DOHH2 (cell line): ENCODE results near the gene NAA38.

ENCODE experiments used
- H3F3A ChIP-seq: fragments of 200-600 bp; sonication (generic), shearing (Covaris generic); 2 replicates; pipeline ENCODE4 v1.6.0; 2016; ENCODE audit warnings: antibody characterized with exemption, mild to moderate bottlenecking; ENCODE audit not compliant: control insufficient read depth, insufficient read depth
- H3K27ac ChIP-seq: fragments of 200-600 bp; sonication (generic); 2 replicates; pipeline ENCODE4 v1.5.1; 2014; ENCODE audit warnings: low read depth, mild to moderate bottlenecking, low read length, moderate library complexity
- H3K27me3 ChIP-seq: fragments of 200-600 bp; sonication (generic); 2 replicates; pipeline ENCODE4 v1.6.1; 2014; ENCODE audit warnings: mild to moderate bottlenecking, low read length, mixed read lengths; ENCODE audit not compliant: control insufficient read depth
- H3K36me3 ChIP-seq: fragments of 200-600 bp; sonication (generic); 2 replicates; pipeline ENCODE4 v1.6.1; 2014; ENCODE audit warnings: mild to moderate bottlenecking, low read length, moderate library complexity, mixed read lengths; ENCODE audit not compliant: control insufficient read depth
- H3K4me1 ChIP-seq: fragments of 200-600 bp; sonication (generic); 2 replicates; pipeline ENCODE4 v1.6.1; 2014; ENCODE audit warnings: mild to moderate bottlenecking, low read length, mixed read lengths; ENCODE audit not compliant: control insufficient read depth
- H3K4me2 ChIP-seq: fragments of 200-600 bp; sonication (generic); 2 replicates; pipeline ENCODE4 v1.6.0; 2014; ENCODE audit warnings: mild to moderate bottlenecking, low read length, moderate library complexity
- H3K4me3 ChIP-seq: fragments of 200-600 bp; sonication (generic); 2 replicates; pipeline ENCODE4 v1.5.1; 2014; ENCODE audit warnings: mild to moderate bottlenecking, low read length, mixed read lengths
- H3K79me2 ChIP-seq: fragments of 200-600 bp; sonication (generic); 2 replicates; pipeline ENCODE4 v1.6.1; 2014; ENCODE audit warnings: mild to moderate bottlenecking, low read length, mixed read lengths; ENCODE audit not compliant: control insufficient read depth
- H3K9me2 ChIP-seq: fragments of 200-600 bp; sonication (generic); replicated peaks from 2 replicates; pipeline ENCODE4 v1.6.1; 2014; ENCODE audit warnings: mild to moderate bottlenecking, low read length, mixed read lengths; ENCODE audit not compliant: control insufficient read depth
- H3K9me3 ChIP-seq: fragments of 200-600 bp; sonication (generic); 2 replicates; pipeline ENCODE4 v1.6.1; 2014; ENCODE audit warnings: antibody characterized with exemption, low read length, mixed read lengths; ENCODE audit not compliant: control insufficient read depth, insufficient read depth
- H4K20me1 ChIP-seq: fragments of 200-600 bp; sonication (generic); 2 replicates; pipeline ENCODE4 v1.6.0; 2014; ENCODE audit warnings: low read depth, mild to moderate bottlenecking, antibody characterized with exemption, low read length, moderate library complexity; ENCODE audit not compliant: control insufficient read depth, insufficient read depth
- EZH2phosphoT487 ChIP-seq: fragments of 200-600 bp; sonication (generic); IDR thresholded peaks from 2 replicates; pipeline ENCODE4 v1.6.1; 2017; ENCODE audit warnings: borderline replicate concordance, mild to moderate bottlenecking, antibody characterized with exemption, low read length, moderate library complexity, mixed read lengths
- TF ChIP-seq, protein P1 (sequence below): fragments of 200-600 bp; sonication (generic); IDR thresholded peaks from one replicate; pipeline ENCODE4 v1.5.1; 2014; ENCODE audit warnings: antibody characterized with exemption, mild to moderate bottlenecking, low read depth, low read length; ENCODE audit not compliant: poor library complexity, severe bottlenecking

The NAA38 gene

DNA sequence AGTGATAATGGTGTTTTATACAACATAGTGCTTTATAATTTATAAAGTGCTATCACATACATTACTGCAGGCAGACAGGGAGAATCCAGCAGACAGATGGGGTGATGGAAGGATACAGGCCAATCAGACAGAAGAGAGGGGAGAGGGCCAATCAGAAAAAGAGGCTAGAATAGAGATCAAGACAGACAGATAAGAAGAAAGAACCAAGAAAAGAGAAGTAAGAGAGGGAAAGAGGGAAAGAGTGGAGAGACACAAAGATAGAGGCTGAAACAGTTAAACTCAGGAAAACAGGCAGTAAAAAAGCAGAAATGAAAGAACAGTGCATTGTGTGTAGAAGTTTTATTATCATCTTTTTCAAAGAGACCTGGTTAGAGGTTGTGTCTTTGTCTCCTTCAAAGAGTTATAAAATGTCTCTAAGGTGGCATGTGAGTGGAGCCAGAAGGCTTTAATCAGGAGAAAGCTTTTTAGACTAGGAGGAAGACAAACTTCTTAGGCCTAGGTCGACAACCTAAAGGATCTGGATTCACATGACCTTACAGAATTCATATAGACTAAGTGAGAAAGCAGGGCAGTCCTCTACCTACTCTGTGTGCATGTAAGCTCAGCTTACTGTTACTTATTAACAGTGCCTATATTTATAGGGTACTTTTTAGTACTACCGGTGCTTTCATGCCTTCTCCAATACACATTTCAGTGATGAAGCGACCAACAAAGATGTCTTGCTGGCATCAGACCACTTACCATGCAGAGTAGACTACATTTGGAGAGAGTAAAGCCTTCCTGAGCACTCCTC lies 22.9 kb upstream of the NAA38 start:
- peaks cover 58% of the 10 kb centered on the region for H3K4me1 ChIP-seq
- H3K27ac ChIP-seq: peak overlapping the region; percentile 87
- peaks cover 40% of the 10 kb centered on the region for H3F3A ChIP-seq
- no peaks in the 10 kb centered on the region for H3K27me3 ChIP-seq
- H4K20me1 ChIP-seq: no peaks in the 10 kb centered on the region
- H3K36me3 ChIP-seq: peaks cover 69% of the 10 kb centered on the region
- peak overlapping the region; percentile 75 for H3K4me3 ChIP-seq
- peaks cover 40% of the 10 kb centered on the region for H3K79me2 ChIP-seq
- no peaks in the 10 kb centered on the region for H3K9me3 ChIP-seq
- no peaks in the 10 kb centered on the region for H3K9me2 ChIP-seq
- TF ChIP-seq EZH2phosphoT487: no peak
- TF ChIP-seq, protein P1, sequence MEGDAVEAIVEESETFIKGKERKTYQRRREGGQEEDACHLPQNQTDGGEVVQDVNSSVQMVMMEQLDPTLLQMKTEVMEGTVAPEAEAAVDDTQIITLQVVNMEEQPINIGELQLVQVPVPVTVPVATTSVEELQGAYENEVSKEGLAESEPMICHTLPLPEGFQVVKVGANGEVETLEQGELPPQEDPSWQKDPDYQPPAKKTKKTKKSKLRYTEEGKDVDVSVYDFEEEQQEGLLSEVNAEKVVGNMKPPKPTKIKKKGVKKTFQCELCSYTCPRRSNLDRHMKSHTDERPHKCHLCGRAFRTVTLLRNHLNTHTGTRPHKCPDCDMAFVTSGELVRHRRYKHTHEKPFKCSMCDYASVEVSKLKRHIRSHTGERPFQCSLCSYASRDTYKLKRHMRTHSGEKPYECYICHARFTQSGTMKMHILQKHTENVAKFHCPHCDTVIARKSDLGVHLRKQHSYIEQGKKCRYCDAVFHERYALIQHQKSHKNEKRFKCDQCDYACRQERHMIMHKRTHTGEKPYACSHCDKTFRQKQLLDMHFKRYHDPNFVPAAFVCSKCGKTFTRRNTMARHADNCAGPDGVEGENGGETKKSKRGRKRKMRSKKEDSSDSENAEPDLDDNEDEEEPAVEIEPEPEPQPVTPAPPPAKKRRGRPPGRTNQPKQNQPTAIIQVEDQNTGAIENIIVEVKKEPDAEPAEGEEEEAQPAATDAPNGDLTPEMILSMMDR: no peak
- peak overlapping the region; percentile 96 for H3K4me2 ChIP-seq

DNA sequence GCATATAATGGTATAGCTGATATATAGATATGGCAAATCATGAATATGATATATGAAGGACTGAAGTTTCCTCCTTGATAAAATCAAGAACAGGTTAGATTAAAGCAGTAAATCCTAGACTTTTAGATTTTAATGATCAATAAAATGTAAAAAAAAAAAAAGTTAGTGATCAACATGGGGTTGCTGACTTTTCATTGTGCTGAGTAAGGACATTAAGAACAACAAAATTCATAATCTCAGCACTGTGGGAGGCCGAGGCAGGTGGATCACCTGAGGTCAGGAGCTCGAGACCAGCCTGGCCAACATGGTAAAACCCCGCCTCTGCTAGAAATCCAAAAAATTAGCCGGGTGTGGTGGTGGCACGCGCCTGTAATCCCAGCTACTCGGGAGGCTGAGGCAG lies 20.9 kb upstream of the NAA38 start:
- Histone ChIP-seq H3K79me2 (peaks cover 30% of the 10 kb centered on the region), H3K9me2 (no peaks in the 10 kb centered on the region), H3K4me1 (peaks cover 49% of the 10 kb centered on the region), H4K20me1 (no peaks in the 10 kb centered on the region), H3K36me3 (peaks cover 82% of the 10 kb centered on the region), H3K27me3 (no peaks in the 10 kb centered on the region), H3K4me2 (no peak overlapping the region), H3F3A (peaks cover 32% of the 10 kb centered on the region), H3K9me3 (no peaks in the 10 kb centered on the region), H3K4me3 (no peak overlapping the region), H3K27ac (no peak overlapping the region)
- no peak for TF ChIP-seq EZH2phosphoT487
- TF ChIP-seq, protein P1: no peak

DNA sequence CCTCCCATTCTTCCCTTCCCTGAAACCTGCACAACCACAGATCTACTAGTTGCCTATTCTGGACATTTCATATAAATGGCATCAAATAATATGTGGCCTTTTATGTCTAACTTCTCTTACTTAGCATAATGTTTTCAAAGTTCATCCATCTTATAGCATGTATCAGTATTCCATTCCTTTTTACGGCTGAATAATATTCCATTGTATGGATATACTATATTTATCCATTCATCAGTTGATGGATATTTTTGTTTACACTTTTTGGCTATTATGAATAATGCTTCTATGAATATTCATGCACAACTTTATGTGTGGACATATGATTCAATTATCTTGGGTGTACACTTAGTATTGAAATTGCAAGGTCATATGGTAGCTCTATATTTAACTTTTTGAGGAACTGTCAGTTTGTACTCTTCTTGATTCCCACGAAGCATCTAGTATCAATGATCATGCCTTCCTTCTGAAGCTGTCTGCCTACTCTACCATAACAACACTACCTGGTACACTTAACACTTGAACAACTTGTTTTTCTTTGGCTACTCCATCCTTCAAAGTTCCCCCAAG lies 18.5 kb upstream of the NAA38 start:
- no peaks in the 10 kb centered on the region for H3K27me3 ChIP-seq
- peaks cover 26% of the 10 kb centered on the region for H3K4me1 ChIP-seq
- H3K36me3 ChIP-seq: peaks cover 82% of the 10 kb centered on the region
- H4K20me1 ChIP-seq: no peaks in the 10 kb centered on the region
- H3K4me3 ChIP-seq: no peak overlapping the region
- no peaks in the 10 kb centered on the region for H3K9me3 ChIP-seq
- peaks cover 15% of the 10 kb centered on the region for H3K79me2 ChIP-seq
- TF ChIP-seq, protein P1: no peak
- H3K4me2 ChIP-seq: no peak overlapping the region
- H3K27ac ChIP-seq: no peak overlapping the region
- H3K9me2 ChIP-seq: no peaks in the 10 kb centered on the region
- H3F3A ChIP-seq: peaks cover 24% of the 10 kb centered on the region
